Naive thymus-derived CD4-positive, alpha-beta T cell (primary cell): ENCODE results near the gene MYF6. TPM values are rescaled to one million over a fixed set of nuclear protein-coding genes. Genes with fewer than 3 reads are reported as not detected.

Experiments
- ATAC-seq: fragments of 150-1000 bp; cut with Tn5 transposase; 2 replicates; pipeline ENCODE4 v1.10.0; 2021; ENCODE audit warnings: mild to moderate bottlenecking, moderate library complexity
- CTCF ChIA-PET: fragments of 350-600 bp; sonication (Branson Sonifier 250); formaldehyde crosslinking; loops from one replicate; lab custom pipeline; 2021; ENCODE audit warnings: antibody characterized with exemption; lab: Charles Lee
- POLR2A ChIA-PET: fragments of 350-600 bp; sonication (Branson Sonifier 250); formaldehyde crosslinking; loops from one replicate; lab custom pipeline; 2021; ENCODE audit warnings: antibody characterized with exemption, inconsistent platforms; lab: Charles Lee
- DNase-seq, 9 donors: peaks; one replicate each; pipeline versions ENCODE4 v3.0.0 to v3.0.0-alpha.2; 2020 to 2022; ENCODE audit warnings: mixed read lengths in 1 of 9
- H3K27ac ChIP-seq: one replicate; pipeline ENCODE4 v1.7.0; 2013; ENCODE audit warnings: mild to moderate bottlenecking, low read depth, low read length, moderate library complexity
- H3K27me3 ChIP-seq, 2 donors: one replicate each; pipeline ENCODE4 v1.7.0; 2013; ENCODE audit warnings: low read length in 2 of 2, mild to moderate bottlenecking in 2 of 2, moderate library complexity in 2 of 2; ENCODE audit not compliant: control insufficient read depth in 2 of 2, insufficient read depth in 2 of 2
- H3K36me3 ChIP-seq, 3 experiments: 1 replicate in 2 of 3; 2 replicates in 1 of 3; pipeline ENCODE4 v1.7.0; 2013; ENCODE audit warnings: low read length in 3 of 3, mild to moderate bottlenecking in 3 of 3, moderate library complexity in 1 of 3; ENCODE audit not compliant: insufficient read depth in 3 of 3, control insufficient read depth in 2 of 3
- H3K4me1 ChIP-seq, 2 donors: one replicate each; pipeline ENCODE4 v1.7.0; 2013; ENCODE audit warnings: low read length in 2 of 2, mild to moderate bottlenecking in 2 of 2, moderate library complexity in 1 of 2; ENCODE audit not compliant: control insufficient read depth in 2 of 2, insufficient read depth in 2 of 2
- H3K4me3 ChIP-seq: 2 replicates; pipeline ENCODE4 v1.7.0; 2013; ENCODE audit warnings: mild to moderate bottlenecking, low read length
- H3K9me3 ChIP-seq, 3 experiments: 1 replicate in 2 of 3; 2 replicates in 1 of 3; pipeline ENCODE4 v1.7.0; 2013; ENCODE audit warnings: low read length in 3 of 3; ENCODE audit not compliant: control insufficient read depth in 2 of 3
- H3K27ac Mint-ChIP-seq, 9 donors: one replicate each; pipeline ENCODE4 v1.8.0; 2020 to 2022; ENCODE audit warnings: mixed read lengths in 9 of 9, mild to moderate bottlenecking in 8 of 9, moderate library complexity in 5 of 9, inconsistent platforms in 2 of 9
- H3K27me3 Mint-ChIP-seq, 5 donors: one replicate each; pipeline ENCODE4 v1.8.0; 2021 to 2022; ENCODE audit warnings: mixed read lengths in 5 of 5, mild to moderate bottlenecking in 1 of 5
- H3K36me3 Mint-ChIP-seq, 5 donors: one replicate each; pipeline ENCODE4 v1.8.0; 2020 to 2022; ENCODE audit warnings: mixed read lengths in 5 of 5, mild to moderate bottlenecking in 3 of 5, inconsistent platforms in 1 of 5
- H3K4me1 Mint-ChIP-seq, 7 donors: one replicate each; pipeline ENCODE4 v1.8.0; 2020 to 2022; ENCODE audit warnings: mixed read lengths in 7 of 7, mild to moderate bottlenecking in 3 of 7, inconsistent platforms in 1 of 7
- H3K4me3 Mint-ChIP-seq, 10 donors: one replicate each; pipeline ENCODE4 v1.8.0; 2020 to 2022; ENCODE audit warnings: mild to moderate bottlenecking in 10 of 10, mixed read lengths in 10 of 10, moderate library complexity in 6 of 10, inconsistent platforms in 2 of 10
- H3K9me3 Mint-ChIP-seq, 11 donors: one replicate each; pipeline ENCODE4 v1.8.0; 2020 to 2022; ENCODE audit warnings: mixed read lengths in 11 of 11, mild to moderate bottlenecking in 4 of 11, inconsistent platforms in 1 of 11, moderate library complexity in 1 of 11
- intact Hi-C, 2 donors: fragments of 100-400 bp; cut with micrococcal nuclease; formaldehyde crosslinking; loops; one replicate each; pipeline ENCODE4 v1.15.1; 2023
- polyA plus RNA-seq, 2 donors: library from polyadenylated mRNA; unstranded; fragments of 300-500 nt; fragmentation: Illumina TruSeq; gene quantifications; one replicate each; pipeline ENCODE4 v1.2.3, GENCODE V29; 2021
- total RNA-seq, 6 experiments: library from RNA in 5 of 6; stranded (reverse) in 5 of 6; gene quantifications; 1 replicate in 5 of 6; 2 replicates in 1 of 6; pipeline ENCODE4 v1.2.3 and lab custom pipeline; 2021 to 2026

MYF6 gene
- total and polyA plus RNA-seq, 7 experiments from 2014 or later: not detected

- H3K36me3 ChIP-seq: no peaks in the 10 kb centered on the region
- intact Hi-C loops: no loop called here
- Mint-ChIP-seq H3K9me3 (peaks cover 0 to 24% (median 5%) of the 10 kb centered on the region in 11 donors), H3K36me3 (peaks cover 0 to 4% (median 0%) of the 10 kb centered on the region in 5 donors), H3K27me3 (peaks cover 37 to 51% (median 44%) of the 10 kb centered on the region in 5 donors), H3K4me1 (no peaks in the 10 kb centered on the region), H3K4me3 (no peak overlapping the region), H3K27ac (no peak overlapping the region)
- no peaks in the 10 kb centered on the region for H3K9me3 ChIP-seq
- no peak overlapping the region for H3K4me3 ChIP-seq
- ChIA-PET CTCF (no interaction called here), POLR2A (no interaction called here)
- peaks cover 0 to 3% of the 10 kb centered on the region in 2 donors for H3K27me3 ChIP-seq
- DNase-seq (no peak), ATAC-seq (no peak)
- no peak overlapping the region for H3K27ac ChIP-seq
- H3K4me1 ChIP-seq: no peaks in the 10 kb centered on the region
These were observed 8.3 kb downstream of the MYF6 start for GRCh38 chr12:80715713-80716249.

- H3K36me3 Mint-ChIP-seq: peaks cover 0 to 4% (median 0%) of the 10 kb centered on the region in 5 donors
- CTCF ChIA-PET: no interaction called here
- intact Hi-C loops: no loop called here
These were observed 9.4 kb downstream of the MYF6 start, which contains the start of gene MYF5 for GRCh38 chr12:80716696-80717469. MYF5 (plus strand) TSS chr12:80716912; CDS start chr12:80717064, 152 bp downstream.

GRCh38 chr12:80717856-80718255 lies 10.4 kb downstream of the MYF6 start:
- no peaks in the 10 kb centered on the region for H3K36me3 ChIP-seq
- intact Hi-C loops: no loop called here
- H3K4me1 ChIP-seq: no peaks in the 10 kb centered on the region
- POLR2A ChIA-PET: no interaction called here
- H3K27me3 ChIP-seq: peaks cover 0 to under 1% of the 10 kb centered on the region in 2 donors
- Mint-ChIP-seq H3K27ac (no peak overlapping the region), H3K27me3 (peaks cover 30 to 44% (median 37%) of the 10 kb centered on the region in 5 donors), H3K36me3 (peaks cover 0 to 4% (median 0%) of the 10 kb centered on the region in 5 donors), H3K4me1 (no peaks in the 10 kb centered on the region), H3K9me3 (peaks cover 0 to 23% (median 4%) of the 10 kb centered on the region in 11 donors), H3K4me3 (no peak overlapping the region)
- H3K4me3 ChIP-seq: no peak overlapping the region
- CTCF ChIA-PET: no interaction called here
- H3K27ac ChIP-seq: no peak overlapping the region
- ATAC-seq: no peak
- DNase-seq: no peak
- H3K9me3 ChIP-seq: no peaks in the 10 kb centered on the region

More at GRCh38 chr12:80716696-80717469, 9.4 kb downstream of the MYF6 start, which contains the start of gene MYF5:
- Mint-ChIP-seq H3K27me3 (peaks cover 36 to 45% (median 37%) of the 10 kb centered on the region in 5 donors), H3K9me3 (peaks cover 0 to 23% (median 5%) of the 10 kb centered on the region in 11 donors), H3K4me1 (no peaks in the 10 kb centered on the region), H3K4me3 (no peak within 1 kb of the TSS), H3K27ac (no peak within 1 kb of the TSS)
- Histone ChIP-seq H3K4me3 (no peak within 1 kb of the TSS), H3K4me1 (no peaks in the 10 kb centered on the region), H3K27me3 (peaks cover 0 to 3% of the 10 kb centered on the region in 2 donors), H3K36me3 (no peaks in the 10 kb centered on the region), H3K9me3 (no peaks in the 10 kb centered on the region), H3K27ac (no peak within 1 kb of the TSS)
- POLR2A ChIA-PET: no interaction called here
- DNase-seq: no peak
- no peak for ATAC-seq

GRCh38 chr12:80720516-80720915 lies 13.1 kb downstream of the MYF6 start:
- Histone ChIP-seq H3K4me3 (no peak overlapping the region), H3K27ac (no peak overlapping the region), H3K4me1 (no peaks in the 10 kb centered on the region), H3K9me3 (no peaks in the 10 kb centered on the region), H3K36me3 (no peaks in the 10 kb centered on the region), H3K27me3 (no peaks in the 10 kb centered on the region)
- ChIA-PET CTCF (no interaction called here), POLR2A (interaction anchor here (0.7 kb wide), 1 partner anchor 393 kb away, joined by 3 read pairs; no protein-coding TSS in a partner anchor)
- Mint-ChIP-seq H3K9me3 (peaks cover 0 to 9% (median 1%) of the 10 kb centered on the region in 11 donors), H3K36me3 (no peaks in the 10 kb centered on the region), H3K4me3 (no peak overlapping the region), H3K4me1 (no peaks in the 10 kb centered on the region), H3K27me3 (peaks cover 9 to 21% (median 19%) of the 10 kb centered on the region in 5 donors), H3K27ac (no peak overlapping the region)
- ATAC-seq (no peak), DNase-seq (no peak)
- intact Hi-C loops: no loop called here

GRCh38 chr12:80721326-80721725 lies 13.9 kb downstream of the MYF6 start:
- DNase-seq (no peak), ATAC-seq (no peak)
- no peaks in the 10 kb centered on the region for H3K9me3 ChIP-seq
- H3K36me3 Mint-ChIP-seq: no peaks in the 10 kb centered on the region
- no peaks in the 10 kb centered on the region for H3K4me1 Mint-ChIP-seq
- peaks cover 4 to 13% (median 11%) of the 10 kb centered on the region in 5 donors for H3K27me3 Mint-ChIP-seq
- POLR2A ChIA-PET: no interaction called here
- CTCF ChIA-PET: no interaction called here
- intact Hi-C loops: no loop called here
- H3K27ac Mint-ChIP-seq: no peak overlapping the region
- H3K4me1 ChIP-seq: no peaks in the 10 kb centered on the region
- no peak overlapping the region for H3K4me3 Mint-ChIP-seq
- H3K27ac ChIP-seq: no peak overlapping the region
- no peaks in the 10 kb centered on the region for H3K27me3 ChIP-seq
- no peak overlapping the region for H3K4me3 ChIP-seq
- H3K36me3 ChIP-seq: no peaks in the 10 kb centered on the region
- peaks cover 0 to 4% (median 0%) of the 10 kb centered on the region in 11 donors for H3K9me3 Mint-ChIP-seq

- intact Hi-C loops: no loop called here
- Mint-ChIP-seq H3K27me3 (no peaks in the 10 kb centered on the region), H3K4me1 (no peaks in the 10 kb centered on the region), H3K9me3 (peaks cover 0 to 6% (median 0%) of the 10 kb centered on the region in 11 donors), H3K4me3 (no peak overlapping the region), H3K36me3 (no peaks in the 10 kb centered on the region), H3K27ac (no peak overlapping the region)
- Histone ChIP-seq H3K4me1 (no peaks in the 10 kb centered on the region), H3K27me3 (no peaks in the 10 kb centered on the region), H3K36me3 (no peaks in the 10 kb centered on the region), H3K27ac (no peak overlapping the region), H3K9me3 (no peaks in the 10 kb centered on the region), H3K4me3 (no peak overlapping the region)
- DNase-seq (no peak), ATAC-seq (no peak)
- ChIA-PET CTCF (no interaction called here), POLR2A (no interaction called here)
These were observed 38.5 kb downstream of the MYF6 start for GRCh38 chr12:80745851-80746505.
